ENCODE results near the gene SNRPD2.

- no peak for TF ChIP-seq ARNTL (CRISPR knock-in tag; IDR thresholded peaks at IDR 0.05; ENCODE audit: borderline replicate concordance, low read depth)
- no peak for TF ChIP-seq ZFP3 (CRISPR knock-in tag; IDR thresholded peaks at IDR 0.05)
- TF ChIP-seq ZFP30 (CRISPR knock-in tag; IDR thresholded peaks at IDR 0.05) = no peak
Observed at GRCh38 chr19:45637890-45638667, 53.7 kb downstream of the SNRPD2 start.
